ENCODE measurements around the gene CCDC200. TPM values are rescaled to one million over a fixed set of nuclear protein-coding genes. Genes with fewer than 3 reads are reported as not detected.
"Not testable (repeated sequence)": the region's sequence is repeated elsewhere in the genome, so short reads cannot be mapped to it uniquely, and the experiment has no call there.

CCDC200 gene
- total RNA-seq, 1 donor from 2014 or later = not detected

DNA sequence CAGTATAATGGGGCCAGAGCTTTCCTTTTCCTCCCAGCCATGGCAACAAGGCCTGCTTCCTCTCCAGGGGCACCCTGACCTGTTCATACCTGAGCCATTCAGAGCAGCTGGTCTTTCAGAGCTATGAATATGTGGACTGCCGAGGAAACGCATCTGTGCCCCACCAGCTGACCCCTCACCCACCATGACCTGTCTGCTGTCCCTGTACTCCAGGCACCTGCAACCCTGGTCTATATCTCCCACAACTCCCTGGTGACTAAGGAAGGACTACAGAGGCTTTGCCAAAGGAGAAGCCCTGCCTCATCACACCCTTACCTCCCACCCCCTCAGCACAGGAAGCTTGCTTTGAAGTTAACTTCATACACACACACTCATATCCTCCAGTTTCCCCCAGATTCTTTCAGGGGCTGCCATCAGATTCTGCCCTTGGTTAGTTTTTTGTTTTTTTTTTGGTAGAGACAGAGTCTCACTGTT, 10.8 kb downstream of the CCDC200 start:
- intact Hi-C loops (cut with micrococcal nuclease) = no loop called here
- ATAC-seq (no peak), DNase-seq (no peak)

DNA sequence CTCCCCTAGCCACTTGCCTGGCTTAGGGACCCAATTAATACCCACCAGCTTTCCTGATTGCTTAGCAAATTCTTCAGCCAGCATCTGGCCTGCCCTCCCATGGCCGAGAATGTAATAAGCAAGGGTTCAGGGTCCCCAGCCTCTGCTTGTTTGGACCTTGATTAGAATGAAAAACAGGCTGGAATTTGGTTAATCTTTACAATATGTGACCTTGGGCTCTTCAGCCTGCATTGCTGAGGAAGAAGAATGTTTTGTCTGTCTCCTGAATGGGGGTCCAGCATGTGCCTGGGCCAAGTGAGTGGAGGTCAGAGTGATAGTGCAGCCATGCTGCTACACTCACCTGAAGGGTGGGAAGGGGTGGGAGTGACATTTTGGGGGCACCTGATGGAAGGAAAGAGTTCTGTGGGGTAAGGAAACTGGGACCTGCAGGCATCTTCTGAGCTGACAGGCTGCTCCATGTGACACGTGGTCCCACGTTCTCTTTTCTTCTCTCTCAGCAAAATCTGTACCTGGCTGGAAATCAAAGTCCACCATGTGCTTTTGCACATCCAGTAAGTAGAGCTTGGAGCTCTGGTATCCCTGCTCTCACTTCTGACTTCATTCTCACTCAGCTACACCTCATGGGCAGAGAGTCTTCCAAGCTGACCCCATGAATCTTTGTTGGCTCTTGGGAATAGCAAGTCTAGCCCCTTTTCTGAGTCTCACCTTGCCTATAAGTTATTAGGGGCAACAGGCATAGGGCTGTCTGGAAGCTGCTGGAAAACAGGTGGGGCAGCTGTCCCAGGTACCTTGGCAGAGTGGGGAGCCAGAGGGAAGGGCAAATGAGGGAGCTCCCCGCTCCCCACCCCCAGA, 11.4 kb downstream of the CCDC200 start:
- intact Hi-C loops (cut with micrococcal nuclease) = no loop called here

DNA sequence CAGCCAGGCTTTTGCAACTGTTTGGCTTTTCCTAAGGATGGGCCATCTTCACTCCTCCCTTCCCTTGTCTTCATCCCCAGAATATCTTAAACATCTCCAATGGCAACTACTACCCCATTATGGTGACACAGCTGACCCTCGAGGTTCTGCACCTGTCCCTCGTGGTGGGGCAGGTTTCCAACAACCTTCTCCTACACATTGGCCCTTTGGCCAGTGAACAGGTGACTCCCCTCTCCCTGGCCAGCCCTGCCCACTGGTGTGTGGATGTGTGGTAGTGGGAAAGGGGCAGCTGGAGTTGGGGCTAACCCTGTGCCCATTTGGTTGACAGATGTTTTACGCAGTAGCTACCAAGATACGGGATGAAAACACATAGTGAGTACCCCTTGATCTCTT, 12.1 kb downstream of the CCDC200 start:
- ATAC-seq (no peak), DNase-seq (no peak)
- intact Hi-C loops (cut with micrococcal nuclease) = no loop called here

More for the DNA sequence above, 11.4 kb downstream of the CCDC200 start:
- ATAC-seq (no peak), DNase-seq (no peak)

DNA sequence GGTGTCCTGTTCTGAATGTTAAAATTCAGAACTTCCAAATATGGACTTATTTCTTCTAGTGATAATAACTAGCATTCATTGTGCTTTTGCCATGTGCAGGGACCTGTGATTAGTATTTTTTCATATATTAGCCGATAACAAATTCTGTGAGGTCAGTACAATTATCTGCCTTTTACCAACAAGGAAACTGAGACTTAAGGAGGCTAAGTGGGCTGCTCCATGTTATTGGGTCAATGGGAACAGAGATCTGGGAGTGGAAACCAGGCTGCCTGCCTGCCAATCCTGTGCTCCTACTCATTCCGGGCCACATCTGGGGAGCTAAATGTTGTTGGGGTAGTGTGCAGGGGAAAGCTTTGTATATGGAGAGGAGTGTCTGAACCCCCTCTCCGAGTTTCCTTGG, 13.1 kb downstream of the CCDC200 start:
- intact Hi-C loops (cut with micrococcal nuclease) = no loop called here
- ATAC-seq = no peak

DNA sequence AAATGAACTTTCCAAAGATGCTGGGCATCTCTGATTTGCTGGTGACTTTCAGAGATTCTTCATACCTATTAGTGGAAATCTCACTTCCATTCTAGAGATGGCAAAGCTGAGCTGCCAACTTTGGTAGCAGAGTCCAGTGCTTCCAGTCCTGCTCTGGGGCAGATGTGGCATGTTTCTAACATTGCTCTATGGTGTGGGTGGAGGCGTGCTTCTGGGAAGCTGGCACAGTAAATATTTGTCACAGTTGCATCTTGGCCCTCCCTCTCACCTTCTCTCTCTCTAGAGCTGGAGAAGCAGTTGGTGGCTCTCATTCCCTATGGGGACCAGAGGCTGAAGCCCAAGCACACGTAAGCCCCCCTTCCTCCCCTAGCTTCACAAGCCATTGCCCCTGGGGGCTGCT, 14.9 kb downstream of the CCDC200 start:
- intact Hi-C loops (cut with micrococcal nuclease) = no loop called here
- DNase-seq (no peak), ATAC-seq (no peak)

More for the DNA sequence above, 13.1 kb downstream of the CCDC200 start:
- no peak for DNase-seq

DNA sequence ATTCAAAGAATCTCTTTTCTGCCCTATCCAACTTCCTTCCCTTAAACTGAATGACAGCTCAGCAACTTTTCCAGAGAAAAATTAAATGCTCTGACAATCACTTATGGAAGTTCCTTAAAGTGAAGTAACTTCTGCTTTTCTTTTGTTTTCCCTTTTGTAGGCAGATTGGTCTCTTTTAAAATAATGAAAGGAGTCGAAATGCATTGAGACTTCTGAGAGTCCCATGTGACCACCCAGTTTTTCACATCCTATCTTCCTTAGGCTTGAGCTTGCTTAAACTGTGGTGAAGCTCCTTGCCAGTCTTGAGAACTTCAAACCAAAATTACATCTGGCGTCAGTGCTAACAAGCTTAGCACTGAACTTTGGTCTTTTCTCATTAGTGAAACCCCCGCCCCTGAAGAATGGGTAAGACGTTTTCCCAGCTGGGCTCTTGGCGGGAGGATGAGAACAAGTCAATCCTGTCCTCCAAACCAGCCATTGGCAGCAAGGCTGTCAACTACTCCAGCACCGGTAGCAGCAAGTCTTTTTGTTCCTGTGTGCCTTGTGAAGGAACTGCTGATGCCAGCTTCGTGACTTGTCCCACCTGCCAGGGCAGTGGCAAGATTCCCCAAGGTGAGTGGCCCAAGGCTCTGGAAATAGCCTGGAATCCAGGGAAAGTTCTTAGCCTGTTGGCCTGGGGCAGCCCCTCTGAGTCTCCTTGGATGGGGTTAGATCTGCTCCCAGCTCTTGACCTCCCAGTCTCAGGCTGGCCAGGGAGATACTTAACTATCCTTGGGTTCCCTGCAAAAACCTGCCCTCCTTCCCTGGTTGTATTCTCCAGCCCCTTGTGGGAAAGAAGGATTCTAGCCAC, 15.6 kb downstream of the CCDC200 start:
- DNase-seq = no peak
- ATAC-seq = peak; percentile 23
- intact Hi-C loops (cut with micrococcal nuclease) = no loop called here

DNA sequence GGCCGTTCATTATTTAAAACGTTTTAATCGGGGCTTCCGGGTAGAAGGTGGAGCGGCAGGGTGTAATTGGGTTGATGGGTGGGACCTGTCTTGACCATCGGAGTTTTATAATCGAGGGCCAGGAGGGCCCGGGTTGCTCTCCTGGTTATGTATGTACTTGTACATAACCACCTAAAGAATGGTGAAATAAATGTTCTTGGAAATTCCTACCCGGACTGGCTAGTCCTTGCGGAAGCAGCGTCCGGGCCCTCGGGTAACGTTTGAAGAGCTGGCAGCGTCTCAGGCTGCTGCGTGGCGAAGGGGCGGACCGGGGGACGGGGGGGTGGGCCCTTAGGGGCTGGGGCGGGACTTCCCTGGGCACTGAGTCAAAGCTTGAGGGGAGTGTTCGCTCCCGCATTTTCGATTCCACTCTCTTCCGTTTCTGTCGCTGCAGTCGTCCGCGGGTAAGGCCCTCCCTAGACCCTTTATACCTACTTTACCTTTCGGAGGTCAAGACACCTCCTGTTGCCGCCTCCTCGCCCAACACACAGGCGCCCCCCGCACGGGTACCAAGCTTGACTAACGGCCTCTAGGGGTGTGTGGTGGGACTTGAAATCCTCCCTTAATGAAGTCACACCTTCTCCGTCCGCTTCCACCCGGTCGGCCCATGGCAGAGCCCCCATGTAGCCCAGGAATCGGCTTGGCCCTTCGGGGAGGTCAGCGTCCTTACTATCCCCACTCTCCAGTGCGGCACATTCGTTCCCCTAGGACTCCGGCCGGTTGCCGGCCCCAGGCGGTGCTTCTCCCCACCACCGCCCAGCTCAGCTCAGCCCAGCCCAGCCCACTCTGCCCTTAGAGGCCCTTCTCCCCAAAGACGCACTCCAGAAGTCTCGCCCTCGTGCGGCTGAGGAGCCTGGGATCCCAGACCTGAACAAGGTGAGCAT, 16.7 kb downstream of the CCDC200 start, which contains the start of gene TMEM106A:
TSS of gene TMEM106A (plus strand) at position 396 of the 923 bp plus-strand sequence. CDS start 1,167 bp downstream, outside the sequence.
- intact Hi-C loops (cut with micrococcal nuclease) = no loop called here

DNA sequence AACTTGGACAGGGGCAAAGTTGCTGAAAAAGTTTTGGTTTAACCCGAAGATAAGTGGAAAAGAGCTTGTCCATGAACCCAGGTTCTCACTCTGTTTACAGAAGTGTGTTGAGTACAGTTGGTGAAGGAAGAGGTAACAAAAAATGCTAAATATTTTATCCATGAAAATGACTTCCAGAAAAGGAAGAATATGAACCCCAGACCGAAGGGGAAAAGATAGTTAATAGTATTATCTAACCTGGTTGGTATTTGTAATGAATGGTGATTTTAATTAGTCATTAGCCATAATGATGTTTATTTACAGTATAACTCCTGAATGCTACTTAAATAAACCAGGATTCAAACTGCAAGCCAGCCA, 17.3 kb downstream of the CCDC200 start:
- intact Hi-C loops (cut with micrococcal nuclease) = no loop called here
- no peak for ATAC-seq

More for the DNA sequence above, 16.7 kb downstream of the CCDC200 start, which contains the start of gene TMEM106A:
- ATAC-seq = peak; percentile 94
- DNase-seq = peak; percentile 87

DNA sequence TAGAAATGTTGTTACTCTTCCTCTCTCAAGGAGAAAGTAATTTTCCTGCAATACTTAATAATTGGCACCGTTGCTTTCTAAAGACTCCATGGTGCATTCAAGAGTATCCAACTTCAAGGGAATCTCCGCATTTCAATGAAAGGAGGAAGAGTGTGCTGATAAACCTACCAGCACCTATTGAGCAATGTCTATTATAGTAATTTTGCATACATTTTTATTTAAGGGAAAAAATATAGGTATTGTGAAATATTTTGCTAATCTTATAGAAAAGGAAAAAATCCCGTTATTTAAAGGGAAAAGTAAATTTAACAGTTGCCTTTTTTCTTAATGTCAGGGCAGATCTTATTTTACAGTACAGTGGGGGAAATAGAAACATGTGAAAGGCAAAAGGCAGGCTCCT, 17.8 kb downstream of the CCDC200 start:
- DNase-seq (no peak), ATAC-seq (no peak)
- intact Hi-C loops (cut with micrococcal nuclease) = no loop called here

More for the DNA sequence above, 17.3 kb downstream of the CCDC200 start:
- no peak for DNase-seq

DNA sequence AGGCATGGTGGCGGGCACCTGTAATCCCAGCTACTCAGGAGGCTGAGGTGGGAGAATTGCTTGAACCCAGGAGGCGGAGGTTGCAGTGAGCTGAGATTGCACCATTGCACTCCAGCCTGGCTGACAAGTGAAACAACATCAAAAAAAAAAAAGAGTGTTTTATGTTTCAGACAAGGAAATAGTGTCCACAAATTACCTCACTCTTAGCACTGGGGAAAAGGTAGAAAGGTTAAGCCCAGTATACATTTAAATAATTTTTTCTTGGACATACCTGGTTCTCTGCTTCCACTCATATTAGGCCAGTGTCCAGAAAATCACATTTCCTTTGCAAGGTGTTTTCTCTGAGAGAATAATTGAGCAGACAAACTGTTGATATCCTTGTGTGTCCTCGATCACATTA, 25.4 kb downstream of the CCDC200 start:
- ATAC-seq; DNase-seq; intact Hi-C loops (cut with micrococcal nuclease): not testable (repeated sequence)

DNA sequence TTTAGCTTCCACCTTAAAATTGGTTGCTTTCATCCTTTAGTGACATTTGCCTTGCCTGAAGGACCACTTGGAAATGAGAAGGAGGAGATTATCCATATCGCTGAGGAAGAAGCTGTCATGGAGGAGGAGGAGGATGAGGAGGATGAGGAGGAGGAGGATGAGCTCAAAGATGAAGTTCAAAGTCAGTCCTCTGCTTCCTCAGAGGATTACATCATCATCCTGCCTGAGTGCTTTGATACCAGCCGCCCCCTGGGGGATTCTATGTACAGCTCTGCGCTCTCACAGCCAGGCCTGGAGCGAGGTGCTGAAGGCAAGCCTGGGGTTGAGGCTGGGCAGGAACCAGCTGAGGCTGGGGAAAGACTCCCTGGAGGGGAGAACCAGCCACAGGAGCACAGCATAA, 28.3 kb downstream of the CCDC200 start:
- ATAC-seq = no peak

DNA sequence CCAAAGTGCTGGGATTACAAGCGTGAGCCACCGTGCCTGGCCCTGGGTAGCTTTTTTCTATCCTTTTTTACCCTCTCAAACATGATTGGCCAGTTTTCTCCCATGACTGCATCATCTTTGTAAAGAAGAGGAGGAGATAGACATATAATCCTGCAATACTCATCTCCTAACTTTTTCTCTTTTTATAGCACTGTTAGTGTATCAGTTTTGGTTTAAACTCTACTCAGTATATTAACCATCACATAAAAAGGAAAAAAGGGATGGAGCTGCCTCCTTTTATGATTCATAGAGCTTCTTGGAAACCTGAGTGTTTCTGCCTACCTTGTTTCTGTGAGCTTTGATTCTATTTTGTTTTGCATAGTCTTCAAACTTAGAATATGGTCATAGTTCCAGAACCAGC, 28.8 kb downstream of the CCDC200 start:
- intact Hi-C loops (cut with micrococcal nuclease) = no loop called here
- DNase-seq = no peak
- ATAC-seq = no peak

More for the DNA sequence above, 28.3 kb downstream of the CCDC200 start:
- intact Hi-C loops (cut with micrococcal nuclease) = no loop called here
- no peak for DNase-seq

DNA sequence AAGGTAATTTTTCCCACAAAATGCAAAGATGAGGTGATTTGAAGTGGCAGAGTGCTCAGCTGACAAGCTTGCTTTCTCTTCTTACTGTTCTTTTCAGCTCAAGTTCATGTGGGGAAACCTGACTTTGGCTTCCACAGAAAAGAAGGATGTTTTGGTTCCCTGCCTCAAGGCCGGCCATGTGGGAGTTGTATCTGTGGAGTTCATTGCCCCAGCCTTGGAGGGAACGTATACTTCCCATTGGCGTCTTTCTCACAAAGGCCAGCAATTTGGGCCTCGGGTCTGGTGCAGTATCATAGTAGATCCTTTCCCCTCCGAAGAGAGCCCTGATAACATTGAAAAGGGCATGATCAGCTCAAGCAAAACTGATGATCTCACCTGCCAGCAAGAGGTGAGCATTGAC, 35.2 kb downstream of the CCDC200 start:
- intact Hi-C loops (cut with micrococcal nuclease) = no loop called here
- ATAC-seq = no peak

DNA sequence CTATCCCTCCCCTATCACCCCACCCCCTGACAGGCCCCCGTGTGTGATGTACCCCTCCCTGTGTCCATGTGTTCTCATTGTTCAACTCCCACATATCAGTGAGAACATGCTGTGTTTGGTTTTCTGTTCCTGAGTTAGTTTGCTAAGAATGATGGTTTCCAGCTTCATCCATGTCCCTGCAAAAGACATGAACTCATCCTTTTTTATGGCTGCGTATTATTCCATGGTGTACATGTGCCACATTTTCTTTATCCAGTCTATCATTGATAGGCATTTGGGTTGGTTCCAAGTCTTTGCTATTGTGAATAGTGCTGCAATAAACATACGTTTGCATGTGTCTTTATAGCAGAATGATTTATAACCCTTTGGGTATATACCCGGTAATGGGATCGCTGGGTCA, 41.8 kb downstream of the CCDC200 start:
- intact Hi-C loops (cut with micrococcal nuclease); ATAC-seq; DNase-seq: not testable (repeated sequence)

More for the DNA sequence above, 35.2 kb downstream of the CCDC200 start:
- no peak for DNase-seq

DNA sequence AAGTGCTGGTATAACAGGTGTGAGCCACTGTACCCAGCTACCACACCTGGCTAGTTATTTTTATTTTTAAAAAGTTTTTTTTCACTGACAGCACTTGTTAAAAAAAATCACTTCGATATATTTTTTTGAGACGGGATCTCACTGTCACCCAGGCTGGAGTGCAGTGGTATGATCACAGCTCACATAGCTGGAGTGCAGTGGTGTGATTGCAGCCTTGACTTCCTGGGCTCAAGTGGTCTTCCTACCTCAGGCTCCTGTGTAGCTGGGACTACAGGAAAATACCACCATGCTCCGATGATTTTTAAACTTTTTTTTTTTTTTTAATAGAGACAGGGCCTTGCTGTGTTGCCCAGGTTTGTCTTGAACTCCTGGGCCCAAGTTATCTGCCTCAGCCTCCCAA, 44.5 kb downstream of the CCDC200 start:
- ATAC-seq (no peak), DNase-seq (no peak)
- intact Hi-C loops (cut with micrococcal nuclease) = no loop called here

DNA sequence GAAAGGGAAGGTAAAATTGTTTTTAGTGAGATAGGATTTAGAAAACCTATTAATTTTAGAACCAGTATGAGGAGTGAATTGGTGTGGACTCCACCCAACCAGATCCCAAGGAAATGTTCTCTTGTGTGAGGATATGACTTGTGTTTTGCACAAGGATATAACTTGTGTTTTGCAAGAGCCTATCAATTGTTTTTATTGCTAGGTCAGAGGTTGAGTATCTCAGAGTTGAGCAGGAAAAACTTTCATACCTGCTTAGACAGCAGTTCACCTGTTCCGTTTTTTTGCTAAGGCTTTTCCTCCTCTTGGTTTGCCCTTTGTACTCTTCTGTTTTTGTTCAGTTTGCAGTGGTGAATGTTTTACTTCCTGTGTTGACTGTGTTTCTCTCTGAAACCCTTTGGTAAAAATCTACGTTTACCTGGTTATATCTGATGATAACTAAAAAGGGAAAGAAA, 52.3 kb downstream of the CCDC200 start:
- intact Hi-C loops (cut with micrococcal nuclease) = no loop called here
- DNase-seq (no peak), ATAC-seq (no peak)

DNA sequence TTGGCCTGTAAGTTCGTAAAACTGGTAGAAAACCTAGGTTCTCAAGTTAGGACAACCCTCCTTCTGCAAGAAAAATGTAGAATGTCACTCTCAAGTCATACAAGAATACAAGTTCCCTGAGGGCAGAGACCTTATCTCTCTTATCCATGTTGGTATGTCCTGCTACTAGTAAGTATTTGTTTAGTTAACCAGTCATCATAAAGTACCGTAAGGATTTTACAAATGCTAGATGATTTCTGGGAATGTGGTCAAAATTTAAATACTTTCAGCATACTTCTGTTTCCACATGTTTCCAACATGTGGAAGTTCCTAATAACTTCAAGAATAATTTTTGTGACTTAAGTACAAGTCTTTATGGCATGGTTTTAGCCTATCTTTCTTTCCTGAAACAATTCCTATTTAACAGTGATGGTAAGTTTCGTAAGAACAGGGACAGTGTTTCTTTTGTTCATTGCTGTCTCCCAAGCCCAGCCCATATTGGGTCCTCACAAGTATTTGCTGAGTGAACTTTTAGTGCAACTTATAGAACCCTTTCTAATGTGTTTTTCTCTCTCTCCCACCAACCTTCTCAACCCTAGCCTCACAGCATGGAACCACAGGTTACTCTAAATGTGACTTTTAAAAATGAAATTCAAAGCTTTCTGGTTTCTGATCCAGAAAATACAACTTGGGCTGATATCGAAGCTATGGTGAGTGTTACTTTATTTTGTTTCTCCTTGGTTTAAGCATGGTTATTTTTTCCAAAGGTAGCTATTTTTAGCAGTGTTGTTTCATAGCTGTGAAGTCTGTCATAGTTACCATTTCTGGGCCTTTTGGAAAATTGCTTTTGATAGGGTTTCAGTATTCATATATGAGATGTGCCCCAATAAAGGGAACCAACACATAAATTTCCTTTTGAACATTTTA, 53.0 kb downstream of the CCDC200 start:
- intact Hi-C loops (cut with micrococcal nuclease) = no loop called here
- ATAC-seq = no peak
- DNase-seq = no peak
